Measurements from ENCODE around the gene LMF1.

Gene LMF1

GRCh38 chr16:984736-985636 is 14.2 kb upstream of the LMF1 start:
- DNase-seq: no peak

DNA sequence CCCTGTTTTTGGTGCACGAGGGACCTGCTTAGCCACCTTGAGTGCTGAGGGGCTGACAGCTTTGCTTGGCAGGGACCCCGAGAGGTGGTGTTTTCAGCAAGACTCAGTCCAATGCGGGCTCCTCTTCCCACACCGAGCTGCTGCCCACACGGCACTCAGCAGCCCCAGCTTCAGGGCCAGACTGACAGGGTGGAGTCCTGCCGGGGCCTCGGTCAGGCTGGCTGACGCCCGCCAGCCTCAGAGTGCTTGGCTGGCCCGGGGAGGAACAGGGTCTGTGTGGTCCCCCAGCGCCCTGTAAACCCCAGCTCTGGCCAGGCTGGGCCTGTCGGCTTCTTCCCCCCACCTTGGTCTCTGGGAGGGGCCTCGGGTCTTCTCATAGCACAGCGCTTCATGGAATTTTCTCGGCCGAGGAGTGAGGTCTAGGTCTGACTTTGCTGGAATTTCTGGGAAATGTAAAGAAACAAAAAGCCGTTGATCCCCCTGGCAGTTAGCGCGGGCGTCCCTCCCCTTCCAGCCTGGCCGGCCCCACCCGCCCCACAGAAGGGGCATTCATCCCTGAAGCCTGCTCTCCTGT is 13.4 kb upstream of the LMF1 start:
- DNase-seq: no peak

GRCh38 chr16:983044-984030 is 12.6 kb upstream of the LMF1 start:
- no peak for DNase-seq

- no peak for DNase-seq
Measured at GRCh38 chr16:982145-983043, 11.6 kb upstream of the LMF1 start.

- no peak for DNase-seq
Measured at GRCh38 chr16:981695-982144, 10.9 kb upstream of the LMF1 start, which contains the start of gene SOX8. Gene SOX8 (plus strand): TSS chr16:981770. CDS start chr16:981923, 153 bp downstream.

DNA sequence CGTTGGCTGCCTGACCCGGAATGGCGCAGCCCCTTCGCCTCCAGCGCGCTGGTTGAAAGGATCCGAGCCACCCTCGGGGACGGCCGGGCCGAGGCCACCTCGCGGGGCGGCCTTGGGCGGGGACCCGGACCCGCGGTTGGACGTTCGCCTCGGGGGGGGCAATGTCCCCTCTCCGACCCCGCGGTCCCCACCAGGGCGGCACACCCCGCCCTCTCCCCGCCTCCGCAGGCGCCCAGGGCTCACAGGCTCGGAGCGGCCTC is 9.7 kb upstream of the LMF1 start:
- no peak for DNase-seq

DNA sequence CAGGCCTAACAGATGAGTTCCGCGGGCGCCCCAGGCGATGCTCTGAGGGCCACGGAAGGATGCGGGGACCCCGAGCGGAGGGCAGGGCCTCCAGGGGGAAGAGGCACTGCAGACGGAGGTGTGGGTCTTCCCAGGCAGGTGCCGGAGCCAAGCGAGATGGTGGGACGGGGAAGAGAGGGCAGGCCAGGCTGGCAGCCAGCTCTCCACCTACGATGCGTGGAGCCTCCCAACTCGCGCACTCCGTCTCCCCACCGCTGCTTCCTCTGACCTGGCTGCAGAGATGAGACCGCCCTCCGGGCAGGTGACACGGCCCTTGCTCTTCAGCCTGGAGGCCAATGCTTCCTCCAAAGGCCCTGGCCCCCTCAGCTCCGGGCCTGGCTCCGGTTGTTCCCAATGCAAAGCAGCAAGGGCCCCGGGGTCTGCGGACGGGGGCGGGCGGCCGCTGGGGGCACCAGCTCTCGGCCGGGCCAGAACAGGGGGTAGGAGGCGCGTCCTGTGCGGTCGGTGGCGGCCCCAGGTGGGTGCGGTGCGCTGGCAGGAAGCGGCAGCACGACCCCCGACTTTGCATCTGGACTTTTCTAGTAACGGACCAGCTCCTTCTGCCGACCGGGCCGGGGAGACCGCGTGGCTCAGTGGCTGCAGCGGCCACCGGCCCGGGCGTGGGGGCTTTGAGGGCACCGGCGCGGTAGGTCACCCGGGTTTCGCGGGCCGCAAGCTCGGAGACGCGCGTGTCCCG is 9.2 kb upstream of the LMF1 start:
- no peak for DNase-seq

DNA sequence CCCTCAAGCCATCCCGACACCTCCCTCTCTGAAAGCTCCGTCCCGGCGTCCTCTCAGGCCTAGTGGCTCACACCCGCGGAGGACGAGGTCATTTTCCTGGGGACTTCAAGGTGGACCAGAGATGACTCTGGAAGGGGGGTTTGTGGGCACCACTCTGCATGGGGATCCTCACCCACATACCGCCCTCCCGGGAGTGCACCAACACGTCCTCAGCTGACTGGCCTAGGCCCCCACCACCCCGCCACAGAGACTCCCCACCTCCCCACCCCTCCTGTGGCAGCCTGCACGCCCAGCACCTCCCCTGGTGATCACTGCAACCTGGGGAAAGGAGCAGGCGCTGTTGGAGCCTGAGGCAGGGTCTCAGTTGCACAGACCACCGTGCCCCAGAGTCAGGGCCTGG is 8.4 kb upstream of the LMF1 start:
- DNase-seq: no peak

DNA sequence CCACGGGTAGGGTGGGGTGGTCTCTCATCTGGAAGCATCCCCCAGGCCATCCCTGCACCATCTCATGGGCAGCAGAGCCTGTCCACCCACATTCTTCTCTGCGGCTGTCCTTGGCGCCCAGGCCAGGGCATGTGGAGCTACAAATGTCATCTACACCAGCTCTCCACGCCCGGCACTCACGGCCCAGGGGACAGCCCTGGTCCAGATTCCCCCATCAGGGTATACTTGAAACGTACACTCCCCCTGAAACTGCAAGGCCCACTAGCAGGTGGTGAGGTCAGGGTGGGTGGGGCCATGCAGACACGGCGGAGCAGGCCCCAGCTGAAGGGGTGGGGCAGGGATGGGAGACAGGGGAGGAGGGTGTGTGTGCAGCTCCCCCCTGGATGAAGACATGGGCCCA is 7.6 kb upstream of the LMF1 start:
- DNase-seq: no peak

DNA sequence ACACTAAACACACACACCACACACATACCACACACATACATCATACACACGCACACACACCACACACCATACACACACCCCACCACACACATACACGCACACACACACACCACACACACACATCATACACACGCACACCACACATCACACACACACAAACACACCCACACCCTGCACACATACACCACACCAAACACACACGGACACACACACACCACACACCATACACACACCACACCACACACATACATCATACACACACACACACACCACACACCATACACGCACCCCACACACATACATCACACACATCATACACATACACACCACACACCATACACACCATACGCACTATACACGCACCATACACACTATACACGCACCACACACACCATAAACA is 7.1 kb upstream of the LMF1 start:
- no peak for DNase-seq

DNA sequence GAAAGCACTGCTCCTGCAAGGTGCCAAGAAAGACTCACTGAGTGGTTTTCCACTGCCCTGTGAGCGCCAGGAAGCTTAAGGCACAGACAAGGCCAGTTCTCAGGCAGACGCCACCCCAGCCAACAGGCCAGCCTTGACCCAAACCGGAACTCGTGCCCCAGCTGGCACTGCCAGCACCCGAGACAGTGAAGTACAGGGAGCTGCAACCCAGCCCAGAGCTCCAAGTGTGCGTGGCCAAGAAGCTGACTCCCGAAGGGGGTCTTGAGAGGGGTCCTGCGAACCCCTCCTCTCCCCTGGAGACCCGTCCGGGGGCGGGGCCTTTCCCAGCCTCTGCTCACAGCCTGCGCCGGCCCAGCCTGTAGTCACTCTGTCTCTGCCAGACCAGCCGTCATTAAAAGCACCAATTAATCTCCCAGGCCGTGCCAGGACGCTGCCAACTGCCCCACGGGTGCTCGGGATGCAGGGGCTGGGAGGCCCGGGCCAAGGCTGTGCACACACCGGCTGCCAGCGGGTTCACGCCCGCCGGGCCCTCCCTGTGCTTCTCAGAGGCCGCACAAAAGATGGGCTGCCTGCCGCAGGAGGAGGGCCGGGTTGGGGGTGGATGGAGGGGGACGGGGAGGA is 6.4 kb upstream of the LMF1 start:
- no peak for DNase-seq

DNA sequence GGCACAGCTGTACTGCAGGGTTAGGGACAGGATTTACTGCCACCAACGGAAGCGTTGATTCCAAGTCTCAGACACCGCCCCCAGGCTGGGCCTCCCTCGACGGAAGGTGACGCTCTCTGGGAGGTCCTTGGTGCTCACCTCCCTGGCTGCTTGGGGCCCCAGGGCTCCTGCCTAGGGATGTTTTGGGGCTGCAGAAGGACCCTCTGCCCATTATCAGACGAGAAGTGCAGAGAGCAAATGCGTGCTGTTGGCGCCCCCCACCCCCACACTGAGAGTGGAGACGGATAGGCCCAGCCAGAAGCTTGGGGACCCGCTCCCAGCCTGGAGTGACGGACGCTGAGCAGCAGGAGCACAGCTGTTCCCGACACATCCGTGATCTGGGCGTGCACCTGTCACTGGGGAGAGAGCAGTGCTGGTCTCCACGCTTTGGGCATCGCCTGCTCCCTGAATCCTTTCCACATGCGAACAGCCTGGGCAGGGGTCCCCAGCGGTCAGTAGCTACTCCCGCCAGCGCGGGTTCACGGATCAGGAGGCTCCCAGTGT is 5.7 kb upstream of the LMF1 start:
- no peak for DNase-seq

- no peak for DNase-seq
Measured at GRCh38 chr16:975291-975690, 4.5 kb upstream of the LMF1 start.

DNA sequence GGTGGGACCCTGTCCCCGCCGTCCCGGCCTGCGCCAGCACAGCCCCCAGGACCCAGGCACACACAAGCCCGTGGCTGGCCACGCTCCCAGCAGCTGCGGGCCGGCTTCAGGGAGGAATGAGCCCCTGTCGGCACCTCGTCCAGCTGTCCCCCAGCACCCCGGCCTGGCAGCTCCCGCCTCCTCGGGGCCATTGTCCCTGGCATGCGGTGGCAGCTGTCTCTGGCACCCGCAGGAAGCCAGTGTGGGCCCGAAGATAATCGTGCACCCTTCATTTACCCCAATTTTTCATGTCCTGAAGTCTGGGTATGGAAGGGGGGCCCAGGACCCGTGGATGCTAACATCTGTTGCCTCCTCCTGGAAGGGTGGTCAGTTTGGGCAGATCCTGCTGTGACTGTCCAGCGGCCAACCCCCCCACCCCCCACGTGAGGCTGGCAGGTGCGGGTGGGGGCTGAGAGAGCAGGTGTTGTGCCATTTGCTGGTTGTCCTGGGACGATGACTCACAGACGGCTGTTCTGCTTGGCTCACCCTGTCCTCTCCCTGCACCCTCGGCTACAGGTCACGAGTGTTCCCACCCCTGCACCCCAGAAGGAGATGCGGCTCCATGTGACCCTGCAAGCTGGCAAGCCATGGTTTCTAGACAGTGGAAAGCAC is 4.0 kb upstream of the LMF1 start:
- no peak for DNase-seq

- DNase-seq: no peak
Measured at GRCh38 chr16:974001-974601, 3.3 kb upstream of the LMF1 start.

- no peak for DNase-seq
Measured at GRCh38 chr16:973366-973765, 2.6 kb upstream of the LMF1 start.

DNA sequence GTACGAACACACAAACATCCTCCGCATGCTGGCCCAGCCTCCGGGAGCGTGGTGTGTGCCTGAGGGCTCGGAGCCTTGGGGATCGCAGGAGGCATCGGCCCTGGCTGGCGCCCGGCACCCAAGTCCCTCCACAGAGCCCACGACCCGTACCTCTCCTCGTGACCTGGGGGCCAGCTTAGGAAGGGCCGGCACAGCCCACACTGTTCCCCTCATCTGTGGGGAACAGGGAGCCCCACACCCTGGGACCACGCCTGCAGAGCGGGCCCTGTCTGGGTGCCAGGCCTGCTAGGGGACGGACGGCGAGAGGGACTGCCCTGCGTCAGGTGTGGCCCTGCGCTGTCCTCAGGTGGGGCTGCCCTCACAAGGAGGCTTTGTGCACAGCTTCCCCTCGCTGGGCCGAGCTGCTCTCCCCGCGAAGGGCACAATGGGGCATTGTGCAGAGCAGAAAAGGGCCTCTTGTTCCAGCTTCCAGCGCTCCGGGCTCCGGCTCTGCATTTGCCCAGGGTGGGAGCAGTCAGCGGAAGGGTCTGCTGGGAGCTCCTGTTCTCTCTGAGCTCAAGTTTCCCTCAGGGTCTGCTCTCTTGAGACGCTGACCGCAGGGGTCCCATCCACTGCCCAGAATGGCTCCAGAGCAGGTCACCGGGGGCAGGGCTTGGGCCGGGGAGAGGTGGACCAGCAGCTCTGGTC is 1.7 kb upstream of the LMF1 start:
- no peak for DNase-seq

GRCh38 chr16:971981-972315 is 1.2 kb upstream of the LMF1 start:
- DNase-seq: no peak

DNA sequence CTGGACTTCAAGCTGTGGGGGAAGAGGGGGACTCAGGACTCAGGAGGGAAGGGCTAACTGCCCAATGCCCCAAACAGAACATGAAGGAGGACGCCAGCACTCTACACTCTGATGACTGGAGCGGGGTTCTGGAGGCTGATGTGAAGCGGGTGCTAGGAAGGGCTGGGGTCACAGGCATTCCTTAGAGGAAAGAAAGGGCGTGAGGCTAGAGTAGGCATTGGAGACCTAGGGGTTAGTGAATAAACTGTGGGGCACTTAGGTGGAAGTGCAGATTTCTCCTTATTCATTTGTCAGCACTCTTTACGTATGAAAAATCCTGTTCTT is 760 bp upstream of the LMF1 start:
- DNase-seq: no peak

DNA sequence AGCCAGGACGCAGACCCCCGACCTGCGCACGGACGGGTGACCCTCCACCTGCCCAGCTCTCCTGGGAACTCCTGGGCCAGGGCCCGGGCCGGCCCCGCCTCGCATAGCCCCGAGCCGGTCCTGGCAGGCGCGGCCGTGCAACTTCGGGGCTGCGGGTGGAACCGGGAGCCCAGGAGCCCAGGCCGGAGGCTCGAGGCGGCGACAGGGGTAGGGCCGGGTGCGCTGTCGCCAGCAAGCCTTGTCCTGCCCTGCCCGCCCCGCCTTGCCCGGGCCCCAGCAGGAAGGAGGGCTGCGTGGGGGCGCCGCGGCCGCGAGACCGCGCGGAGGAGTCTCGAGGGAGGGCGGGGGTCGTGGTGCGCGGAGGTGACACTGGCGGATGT is 408 bp downstream of the LMF1 start:
- DNase-seq: no peak
